Stimulated activated CD8-positive, alpha-beta memory T cell treated with anti-CD3 and anti-CD28 coated beads, Interleukin-12 subunit alpha, Interleukin-12 subunit beta, amount 100 ng/mL, for 4 hours (primary cell): ENCODE data around the gene SNRNP27.
"Not testable (repeated sequence)": the region's sequence is repeated elsewhere in the genome, so short reads cannot be mapped to it uniquely, and the experiment has no call there.

ENCODE experiments used
- DNase-seq: peaks from one replicate; pipeline ENCODE4 v3.0.0-alpha.2; 2020; ENCODE audit warnings: low read depth

SNRNP27 gene

GRCh38 chr2:69946351-69947324 lies 52.9 kb downstream of the SNRNP27 start:
- peak; percentile 18 for DNase-seq

GRCh38 chr2:69947325-69947931 lies 53.7 kb downstream of the SNRNP27 start:
- DNase-seq = no peak

GRCh38 chr2:69948032-69948962 lies 54.5 kb downstream of the SNRNP27 start:
- DNase-seq = no peak

GRCh38 chr2:69948963-69949645 lies 55.3 kb downstream of the SNRNP27 start:
- DNase-seq = no peak

- DNase-seq = no peak
Observed at GRCh38 chr2:69950241-69950640, 56.5 kb downstream of the SNRNP27 start.

GRCh38 chr2:69950671-69951070 lies 56.9 kb downstream of the SNRNP27 start:
- DNase-seq = not testable (repeated sequence)

- no peak for DNase-seq
Observed at GRCh38 chr2:69952336-69953115, 58.8 kb downstream of the SNRNP27 start.

- DNase-seq = no peak
Observed at GRCh38 chr2:69954084-69954483, 60.3 kb downstream of the SNRNP27 start.
